RWPE2 (cell line): ENCODE measurements around the gene PYHIN1.
A peak's percentile ranks its signal among the peaks of the same experiment; 100 is the strongest.

Experiments
- ATAC-seq: fragments of 200-7000 bp; cut with Tn5 transposase; 3 replicates; pipeline ENCODE4 v1.9.1; 2021; ENCODE audit warnings: low read depth
- DNase-seq: peaks from one replicate; pipeline ENCODE4 v3.0.0-alpha.2; 2020; ENCODE audit warnings: low spot score
- H3K27ac ChIP-seq: fragments of 450-650 bp; 2 replicates; pipeline ENCODE4 v1.5.1; 2017; ENCODE audit warnings: mild to moderate bottlenecking; ENCODE audit not compliant: poor library complexity, severe bottlenecking
- H3K27me3 ChIP-seq: fragments of 250-450 bp; sonication (Bioruptor Pico); 2 replicates; pipeline ENCODE4 v1.5.1; 2021; ENCODE audit warnings: mild to moderate bottlenecking, moderate library complexity; ENCODE audit not compliant: insufficient read depth, poor library complexity, severe bottlenecking
- H3K36me3 ChIP-seq: fragments of 250-450 bp; sonication (Bioruptor Pico); 2 replicates; pipeline ENCODE4 v1.5.1; 2020; ENCODE audit warnings: low read depth, mild to moderate bottlenecking, moderate library complexity
- H3K4me1 ChIP-seq: fragments of 250-450 bp; sonication (Bioruptor Pico); 2 replicates; pipeline ENCODE4 v1.5.1; 2021; ENCODE audit warnings: mild to moderate bottlenecking, moderate library complexity; ENCODE audit not compliant: insufficient read depth, poor library complexity, severe bottlenecking
- H3K4me3 ChIP-seq: fragments of 250-450 bp; sonication (Bioruptor Pico); 2 replicates; pipeline ENCODE4 v1.5.1; 2021; ENCODE audit warnings: mild to moderate bottlenecking, moderate library complexity; ENCODE audit not compliant: severe bottlenecking
- H3K9me3 ChIP-seq: fragments of 250-450 bp; sonication (Bioruptor Pico); 2 replicates; pipeline ENCODE4 v1.5.1; 2021; ENCODE audit warnings: mild to moderate bottlenecking, moderate library complexity; ENCODE audit not compliant: severe bottlenecking
- TF ChIP-seq, protein P1 (sequence below): fragments of 450-650 bp; IDR thresholded peaks from one replicate; pipeline ENCODE4 v1.5.1; 2017; ENCODE audit warnings: mild to moderate bottlenecking, moderate library complexity; ENCODE audit not compliant: poor library complexity, severe bottlenecking

The PYHIN1 gene

DNA sequence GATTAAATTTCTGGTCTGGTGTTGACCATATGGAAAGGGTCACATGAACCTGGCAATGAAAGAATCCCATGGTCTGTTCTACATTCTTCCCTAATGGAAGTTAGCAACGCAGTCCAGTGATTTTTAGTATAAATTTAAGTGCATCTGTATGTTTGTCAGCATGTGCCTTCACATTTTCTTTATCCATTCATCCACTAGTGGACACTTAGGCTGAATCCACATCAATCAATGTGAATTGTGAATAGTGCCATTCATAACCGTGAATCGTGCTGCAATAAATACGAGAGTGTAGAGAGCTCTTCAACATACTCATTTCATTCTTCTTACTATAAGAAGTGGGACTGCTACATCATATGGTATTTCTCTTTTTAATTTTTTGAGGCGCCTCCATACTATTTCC lies 65.6 kb downstream of the PYHIN1 start:
- no peak overlapping the region for H3K4me3 ChIP-seq
- TF ChIP-seq, protein P1, sequence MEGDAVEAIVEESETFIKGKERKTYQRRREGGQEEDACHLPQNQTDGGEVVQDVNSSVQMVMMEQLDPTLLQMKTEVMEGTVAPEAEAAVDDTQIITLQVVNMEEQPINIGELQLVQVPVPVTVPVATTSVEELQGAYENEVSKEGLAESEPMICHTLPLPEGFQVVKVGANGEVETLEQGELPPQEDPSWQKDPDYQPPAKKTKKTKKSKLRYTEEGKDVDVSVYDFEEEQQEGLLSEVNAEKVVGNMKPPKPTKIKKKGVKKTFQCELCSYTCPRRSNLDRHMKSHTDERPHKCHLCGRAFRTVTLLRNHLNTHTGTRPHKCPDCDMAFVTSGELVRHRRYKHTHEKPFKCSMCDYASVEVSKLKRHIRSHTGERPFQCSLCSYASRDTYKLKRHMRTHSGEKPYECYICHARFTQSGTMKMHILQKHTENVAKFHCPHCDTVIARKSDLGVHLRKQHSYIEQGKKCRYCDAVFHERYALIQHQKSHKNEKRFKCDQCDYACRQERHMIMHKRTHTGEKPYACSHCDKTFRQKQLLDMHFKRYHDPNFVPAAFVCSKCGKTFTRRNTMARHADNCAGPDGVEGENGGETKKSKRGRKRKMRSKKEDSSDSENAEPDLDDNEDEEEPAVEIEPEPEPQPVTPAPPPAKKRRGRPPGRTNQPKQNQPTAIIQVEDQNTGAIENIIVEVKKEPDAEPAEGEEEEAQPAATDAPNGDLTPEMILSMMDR: no peak
- no peak for ATAC-seq
- no peak for DNase-seq
- H3K36me3 ChIP-seq: no peaks in the 10 kb centered on the region
- H3K27ac ChIP-seq: no peak overlapping the region
- H3K27me3 ChIP-seq: no peaks in the 10 kb centered on the region
- no peaks in the 10 kb centered on the region for H3K9me3 ChIP-seq
- H3K4me1 ChIP-seq: peaks cover 23% of the 10 kb centered on the region

DNA sequence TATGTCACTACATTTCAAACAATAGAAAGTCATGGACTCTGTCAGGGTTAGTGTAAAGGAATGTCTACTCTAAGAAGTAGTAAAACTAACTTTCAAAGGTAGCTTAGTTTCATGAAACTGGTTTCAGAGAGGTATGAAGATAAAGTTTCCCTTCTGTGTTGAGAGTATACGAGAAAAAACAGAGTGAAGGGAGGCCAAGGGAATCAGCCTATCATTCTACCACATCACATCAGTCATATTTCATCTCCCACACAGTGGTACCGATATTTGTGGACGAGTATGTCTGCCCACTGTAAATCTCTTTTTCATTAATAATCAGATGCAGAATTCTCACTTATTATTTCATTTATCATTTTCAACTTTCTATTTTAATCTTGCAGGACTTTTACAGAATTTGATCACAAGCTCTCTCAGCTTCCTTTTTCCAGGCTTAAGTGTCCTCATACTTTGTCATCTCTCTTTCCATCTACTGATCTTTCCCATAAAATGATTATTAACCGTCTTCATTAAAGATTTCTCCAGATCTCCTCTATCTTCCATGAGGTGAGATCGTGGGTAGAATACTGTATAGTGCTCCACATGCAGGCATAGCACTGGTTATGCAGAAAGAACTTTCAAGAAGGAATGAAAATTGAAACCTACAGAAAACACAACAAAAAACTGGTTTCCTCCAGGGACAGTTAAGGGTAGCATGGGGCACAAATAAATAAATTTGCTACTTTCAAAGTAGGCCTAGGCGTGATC lies 66.9 kb downstream of the PYHIN1 start:
- TF ChIP-seq, protein P1: no peak
- no peak overlapping the region for H3K4me3 ChIP-seq
- H3K4me1 ChIP-seq: peaks cover 23% of the 10 kb centered on the region
- H3K9me3 ChIP-seq: no peaks in the 10 kb centered on the region
- no peaks in the 10 kb centered on the region for H3K36me3 ChIP-seq
- no peak for ATAC-seq
- no peaks in the 10 kb centered on the region for H3K27me3 ChIP-seq
- DNase-seq: no peak
- no peak overlapping the region for H3K27ac ChIP-seq

DNA sequence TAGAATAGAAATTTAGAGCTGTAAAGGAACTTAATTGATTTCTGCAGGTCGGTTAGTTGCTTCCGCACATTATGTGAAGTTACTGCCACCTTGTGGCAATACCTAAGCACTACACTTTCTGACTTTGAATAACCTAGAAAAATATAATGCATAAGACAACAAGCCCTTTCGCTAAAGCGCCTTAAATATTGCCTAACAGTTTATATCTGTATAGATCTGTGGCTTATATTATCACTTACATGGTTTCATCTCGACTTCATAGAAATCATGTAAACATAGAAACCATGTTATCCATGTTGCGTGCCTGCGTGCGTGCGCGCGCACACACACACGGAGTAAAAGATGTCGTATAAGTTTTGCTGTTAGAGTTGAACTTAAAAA lies 67.4 kb downstream of the PYHIN1 start:
- Histone ChIP-seq H3K9me3 (no peaks in the 10 kb centered on the region), H3K4me1 (peaks cover 23% of the 10 kb centered on the region), H3K36me3 (no peaks in the 10 kb centered on the region), H3K27me3 (no peaks in the 10 kb centered on the region), H3K27ac (peak overlapping the region; percentile 84), H3K4me3 (peak overlapping the region; percentile 25)
- TF ChIP-seq, protein P1: peak; percentile 93
- DNase-seq (no peak), ATAC-seq (peak; percentile 22; the same call in 1 of the 3 replicates)

DNA sequence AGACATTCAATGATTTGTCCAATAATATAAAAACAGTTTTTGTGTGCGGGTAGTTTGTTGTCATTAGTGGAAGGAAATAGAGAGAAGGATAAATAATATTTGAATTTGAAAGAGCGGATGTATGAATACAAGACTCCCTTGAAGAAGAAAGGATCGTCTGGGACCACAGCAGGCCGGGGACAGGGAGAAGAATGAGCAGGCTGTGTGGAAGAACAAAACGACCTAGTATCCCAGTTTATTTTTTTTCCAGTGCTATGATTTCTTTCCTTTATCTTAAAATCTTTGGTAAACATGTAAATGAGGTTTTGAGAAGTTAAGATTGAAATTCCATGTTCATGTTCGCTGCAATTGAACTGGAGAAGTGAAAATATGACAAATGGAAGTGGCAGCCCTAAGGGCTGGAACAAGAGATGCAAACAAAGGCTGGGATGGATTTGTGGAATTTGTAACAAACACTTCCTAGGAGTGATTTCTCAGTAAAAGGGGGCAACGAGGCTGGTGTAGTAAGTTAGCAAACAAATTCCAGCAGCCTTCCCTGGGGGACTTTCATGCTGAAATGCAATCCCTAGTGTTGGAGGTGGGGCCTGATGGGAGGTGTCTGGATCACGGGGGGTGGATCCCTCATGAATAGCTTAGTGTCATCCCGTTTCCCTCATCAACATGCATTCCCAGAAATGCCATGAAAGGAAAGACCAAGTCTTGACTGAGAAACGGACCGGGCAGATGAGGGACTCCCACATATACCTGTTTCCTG lies 68.1 kb downstream of the PYHIN1 start:
- TF ChIP-seq, protein P1: no peak

DNA sequence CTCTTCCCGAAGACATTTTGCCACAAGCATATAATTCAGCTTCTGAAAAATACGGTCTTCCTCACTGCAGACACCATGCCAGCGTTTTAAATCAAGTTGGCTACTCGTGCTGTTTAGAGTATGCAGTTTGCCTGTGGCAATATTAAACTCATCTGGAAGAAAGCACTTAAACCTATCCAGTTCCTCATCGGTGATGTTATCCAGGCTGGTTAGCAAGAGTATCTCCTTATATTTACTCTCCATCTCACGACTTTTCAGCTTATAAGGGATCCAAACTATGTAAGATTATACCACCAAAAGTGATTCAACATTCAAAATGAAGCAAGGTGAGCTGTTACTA lies 68.7 kb downstream of the PYHIN1 start:
- peaks cover 23% of the 10 kb centered on the region for H3K4me1 ChIP-seq
- no peaks in the 10 kb centered on the region for H3K27me3 ChIP-seq
- H3K4me3 ChIP-seq: peak overlapping the region; percentile 25
- no peaks in the 10 kb centered on the region for H3K9me3 ChIP-seq
- peak overlapping the region; percentile 84 for H3K27ac ChIP-seq
- H3K36me3 ChIP-seq: no peaks in the 10 kb centered on the region
- TF ChIP-seq, protein P1: no peak
- ATAC-seq (peak; percentile 25; the same call in 2 of the 3 replicates), DNase-seq (no peak)

More for the DNA sequence above, 68.1 kb downstream of the PYHIN1 start:
- Histone ChIP-seq H3K27me3 (no peaks in the 10 kb centered on the region), H3K27ac (peak overlapping the region; percentile 84), H3K4me1 (peaks cover 23% of the 10 kb centered on the region), H3K4me3 (peak overlapping the region; percentile 25), H3K9me3 (no peaks in the 10 kb centered on the region), H3K36me3 (no peaks in the 10 kb centered on the region)
- ATAC-seq (peak; percentile 84), DNase-seq (peak; percentile 71)
